AG09309 (cell line): ENCODE results near the gene CTRL.

Source experiments
- DNase-seq: peaks from one replicate; pipeline ENCODE4 v3.0.0-alpha.2; 2010; ENCODE audit warnings: low read depth
- H3K4me3 ChIP-seq: 2 replicates; pipeline ENCODE4 v1.5.1; 2011; ENCODE audit warnings: mild to moderate bottlenecking, low read depth, low read length, moderate library complexity; ENCODE audit not compliant: control insufficient read depth
- CTCF ChIP-seq: IDR thresholded peaks from 2 replicates; pipeline ENCODE4 v1.5.1; 2011; ENCODE audit warnings: mild to moderate bottlenecking, low read depth, low read length, inconsistent platforms; ENCODE audit not compliant: insufficient read depth, control insufficient read depth; ENCODE audit errors: missing control alignments

The CTRL gene

DNA sequence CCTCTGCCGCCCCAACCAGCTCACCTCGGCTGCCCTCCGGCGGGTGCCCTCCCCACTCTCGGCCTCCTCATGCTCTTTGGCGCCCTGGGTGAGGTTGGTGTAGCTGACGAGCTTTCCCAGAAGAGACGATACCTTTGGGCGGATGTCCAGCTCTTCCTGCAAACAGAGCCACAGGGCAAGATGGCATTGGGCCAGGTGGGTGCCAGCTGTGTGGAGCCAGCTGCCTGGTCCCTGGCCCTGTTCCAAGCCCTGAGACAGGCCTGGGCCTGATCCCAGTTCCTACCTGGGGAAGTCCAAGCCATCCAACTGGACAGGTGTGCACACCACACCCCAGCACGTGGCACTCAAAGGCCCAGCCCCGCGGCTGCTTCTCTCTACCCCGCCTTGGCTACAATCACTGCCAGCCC, 29.9 kb upstream of the CTRL start:
- no peak overlapping the region for H3K4me3 ChIP-seq
- no peak for DNase-seq
- no peak for TF ChIP-seq CTCF

GRCh38 chr16:67959536-67960329, 28.1 kb upstream of the CTRL start:
- no peak overlapping the region for H3K4me3 ChIP-seq
- no peak for DNase-seq

GRCh38 chr16:67957622-67958021, 26.0 kb upstream of the CTRL start:
- no peak for DNase-seq
- TF ChIP-seq CTCF, result no peak
- no peak overlapping the region for H3K4me3 ChIP-seq

More at GRCh38 chr16:67959536-67960329, 28.1 kb upstream of the CTRL start:
- no peak for TF ChIP-seq CTCF

DNA sequence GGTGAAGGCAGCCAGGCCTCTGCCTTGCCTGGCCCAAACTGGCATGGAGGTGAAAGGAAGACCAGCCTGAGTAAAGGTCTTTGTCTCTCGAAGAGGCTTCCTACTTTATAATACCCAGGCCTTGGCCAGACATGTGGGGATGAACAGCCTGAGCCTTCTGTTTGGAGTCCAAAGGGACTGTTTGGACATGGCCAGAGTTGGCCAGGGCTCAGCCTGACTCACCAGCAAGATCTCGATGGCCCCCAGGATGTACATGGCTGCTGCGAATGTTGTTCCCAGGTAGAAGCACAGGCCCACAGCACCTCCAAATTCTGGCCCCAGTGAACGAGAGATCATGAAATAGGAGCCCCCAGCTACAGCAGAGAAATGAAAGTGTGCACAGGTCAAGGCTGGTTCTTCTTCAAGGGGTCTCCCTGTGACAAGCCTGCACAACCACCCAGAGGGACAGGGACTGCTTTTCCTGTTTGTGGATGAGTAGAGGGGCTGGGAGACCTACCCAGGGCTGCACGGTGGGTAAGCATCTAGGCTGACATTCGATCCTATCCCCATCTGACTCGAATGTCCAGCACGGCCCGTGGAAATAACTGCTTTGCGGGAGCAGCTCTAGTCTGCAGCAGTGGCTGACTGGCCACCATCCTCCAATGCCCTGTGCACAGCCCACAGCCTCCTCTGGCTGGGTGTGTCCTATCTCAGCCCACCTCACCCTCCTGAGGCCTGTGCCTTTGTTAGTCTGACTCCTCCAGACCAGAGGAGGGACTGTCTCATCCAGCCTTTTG, 22.9 kb upstream of the CTRL start:
- no peak overlapping the region for H3K4me3 ChIP-seq
- DNase-seq, result no peak
- TF ChIP-seq CTCF, result no peak

DNA sequence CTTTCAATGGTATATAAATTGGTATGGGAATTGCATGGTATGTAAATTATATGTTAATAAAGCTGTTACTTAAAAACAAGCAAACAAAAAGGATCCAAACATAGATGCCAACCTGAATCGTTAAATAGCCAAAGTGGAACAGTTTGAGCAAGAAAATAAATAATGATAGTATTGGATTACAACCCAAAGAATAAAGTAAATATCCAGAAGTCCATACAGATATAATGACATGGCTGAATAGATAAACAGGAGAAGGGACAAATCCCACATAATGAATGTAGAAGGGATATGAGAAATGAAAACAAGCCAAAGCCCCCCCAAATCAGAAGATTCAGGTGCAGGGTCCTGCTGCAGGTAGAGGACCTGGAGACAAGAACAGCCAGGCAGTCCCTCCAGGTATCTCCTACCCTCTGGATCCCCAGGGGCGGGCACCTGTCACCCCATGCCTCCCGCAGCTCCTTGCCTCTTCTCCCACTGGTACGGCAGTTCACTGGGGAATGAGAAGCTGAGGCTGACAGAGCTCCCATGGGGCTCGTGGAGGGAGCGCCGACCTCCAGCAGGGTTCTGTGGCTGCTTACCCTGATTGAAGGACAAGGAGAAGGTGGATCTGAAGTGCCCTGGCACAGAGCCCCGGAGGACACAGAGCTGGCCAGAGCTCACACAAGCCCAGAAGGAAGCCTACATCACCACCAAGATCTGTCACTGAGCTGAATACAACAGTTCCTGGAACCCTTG, 22.1 kb upstream of the CTRL start:
- no peak overlapping the region for H3K4me3 ChIP-seq
- no peak for DNase-seq
- no peak for TF ChIP-seq CTCF

- TF ChIP-seq CTCF, result no peak
- DNase-seq, result no peak
- H3K4me3 ChIP-seq, result no peak overlapping the region
These were observed 19.8 kb upstream of the CTRL start for GRCh38 chr16:67951485-67951884.
